Skeletal muscle satellite cell (primary cell): ENCODE measurements around the gene GPRC6A.

Experiments
- H3K27me3 ChIP-seq: 2 replicates; pipeline ENCODE4 v1.7.0; 2013; ENCODE audit warnings: low read length; ENCODE audit not compliant: control insufficient read depth, insufficient read depth
- H3K36me3 ChIP-seq: 2 replicates; pipeline ENCODE4 v1.7.0; 2013; ENCODE audit warnings: mild to moderate bottlenecking, control low read depth, low read length; ENCODE audit not compliant: insufficient read depth
- H3K4me1 ChIP-seq: 2 replicates; pipeline ENCODE4 v1.7.0; 2013; ENCODE audit warnings: low read length; ENCODE audit not compliant: control insufficient read depth, insufficient read depth
- H3K4me2 ChIP-seq: 2 replicates; pipeline ENCODE4 v1.7.0; 2013; ENCODE audit warnings: mild to moderate bottlenecking, low read length
- H3K4me3 ChIP-seq: 2 replicates; pipeline ENCODE4 v1.7.0; 2013; ENCODE audit warnings: low read length
- H3K9ac ChIP-seq: 2 replicates; pipeline ENCODE4 v1.7.0; 2013; ENCODE audit warnings: mild to moderate bottlenecking, low read depth, low read length, moderate library complexity
- H3K9me3 ChIP-seq: replicated peaks from 2 replicates; pipeline ENCODE4 v1.7.0; 2013; ENCODE audit warnings: mild to moderate bottlenecking, control low read depth, low read length

Gene GPRC6A

DNA sequence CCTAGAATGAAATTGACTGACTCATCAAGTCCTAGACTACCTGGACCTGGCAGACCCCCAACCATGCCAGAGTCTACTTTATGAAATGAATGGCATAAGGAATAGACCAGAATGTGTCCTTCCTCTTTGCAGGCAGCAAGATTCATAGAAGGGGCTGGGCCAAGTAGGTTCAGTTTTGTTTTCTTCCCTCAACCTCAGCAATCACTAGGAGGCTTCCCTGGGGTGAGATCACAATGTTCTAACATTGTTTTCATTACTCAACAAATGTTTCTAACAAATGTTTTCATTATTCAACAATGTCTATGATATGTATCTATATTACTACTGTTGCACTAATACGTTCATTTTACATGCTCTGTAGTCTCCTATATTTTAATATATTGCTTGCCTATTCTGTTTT is 55.0 kb downstream of the GPRC6A start:
- Histone ChIP-seq H3K36me3 (no peaks in the 10 kb centered on the region), H3K27me3 (no peaks in the 10 kb centered on the region), H3K4me3 (no peak overlapping the region)

GRCh38 chr6:116772450-116772849 is 56.4 kb downstream of the GPRC6A start:
- H3K9me3 ChIP-seq: no peaks in the 10 kb centered on the region
- H3K36me3 ChIP-seq: no peaks in the 10 kb centered on the region
- H3K4me1 ChIP-seq: peaks cover 15% of the 10 kb centered on the region
- H3K27me3 ChIP-seq: no peaks in the 10 kb centered on the region
- H3K4me2 ChIP-seq: no peak overlapping the region
- H3K9ac ChIP-seq: no peak overlapping the region
- no peak overlapping the region for H3K4me3 ChIP-seq

More for the DNA sequence above, 55.0 kb downstream of the GPRC6A start:
- Histone ChIP-seq H3K4me1 (peaks cover 15% of the 10 kb centered on the region), H3K4me2 (peak overlapping the region; percentile 44), H3K9me3 (no peaks in the 10 kb centered on the region), H3K9ac (no peak overlapping the region)

DNA sequence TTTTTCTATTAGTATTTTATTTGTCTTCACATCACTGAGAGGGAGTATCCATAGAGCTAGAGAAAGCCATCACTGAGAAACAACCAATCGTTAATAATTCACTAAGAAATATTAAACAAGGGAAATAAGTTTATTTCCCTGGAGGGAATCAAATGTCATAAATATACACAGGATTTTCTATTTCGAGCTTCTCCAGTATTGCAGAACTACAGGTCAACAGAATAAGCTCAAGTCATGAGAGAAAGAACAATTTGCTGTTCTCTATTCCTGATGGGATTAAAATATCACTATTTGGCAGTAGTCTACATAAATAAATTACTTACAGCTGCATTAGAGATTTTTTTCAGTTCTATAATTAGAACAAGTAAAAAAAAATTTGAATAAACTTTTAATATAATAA is 61.2 kb downstream of the GPRC6A start:
- Histone ChIP-seq H3K9ac (no peak overlapping the region), H3K9me3 (no peaks in the 10 kb centered on the region), H3K4me3 (no peak overlapping the region), H3K4me2 (no peak overlapping the region), H3K4me1 (peaks cover 16% of the 10 kb centered on the region), H3K27me3 (peaks cover 16% of the 10 kb centered on the region), H3K36me3 (no peaks in the 10 kb centered on the region)

DNA sequence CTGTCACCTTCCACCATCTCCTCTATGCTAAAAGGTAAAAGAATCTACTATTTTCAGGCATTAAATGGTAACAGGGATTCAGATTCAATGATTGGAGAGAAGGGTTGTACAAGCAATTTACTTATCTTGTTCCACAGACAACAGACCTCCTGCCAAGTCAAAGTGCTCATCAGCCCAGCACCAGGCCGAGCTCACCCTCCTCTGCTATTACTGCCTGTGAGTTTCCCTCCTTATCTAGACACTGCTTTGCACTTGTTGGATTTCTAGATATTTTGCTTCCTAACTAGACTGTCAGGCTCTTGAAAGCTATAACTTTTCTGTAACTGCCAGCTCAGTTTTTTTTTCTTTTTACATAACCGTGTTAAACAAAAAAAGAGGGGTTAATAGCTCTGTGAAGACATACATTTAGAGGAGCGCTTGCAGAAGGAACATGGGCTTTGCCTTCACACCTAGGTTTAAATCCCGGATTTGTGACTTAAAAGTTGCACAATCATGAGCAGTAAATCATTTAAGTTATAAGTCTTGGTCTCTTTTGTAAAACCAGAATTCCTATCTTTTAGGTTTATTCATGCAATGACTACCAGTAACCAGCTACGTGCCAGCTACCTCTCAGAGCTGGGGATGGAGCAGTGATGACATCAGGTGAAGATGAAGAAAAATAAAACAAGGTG is 62.2 kb downstream of the GPRC6A start:
- Histone ChIP-seq H3K36me3 (no peaks in the 10 kb centered on the region), H3K4me2 (no peak overlapping the region), H3K9me3 (no peaks in the 10 kb centered on the region), H3K27me3 (peaks cover 16% of the 10 kb centered on the region), H3K4me1 (peaks cover 16% of the 10 kb centered on the region), H3K9ac (no peak overlapping the region), H3K4me3 (no peak overlapping the region)

DNA sequence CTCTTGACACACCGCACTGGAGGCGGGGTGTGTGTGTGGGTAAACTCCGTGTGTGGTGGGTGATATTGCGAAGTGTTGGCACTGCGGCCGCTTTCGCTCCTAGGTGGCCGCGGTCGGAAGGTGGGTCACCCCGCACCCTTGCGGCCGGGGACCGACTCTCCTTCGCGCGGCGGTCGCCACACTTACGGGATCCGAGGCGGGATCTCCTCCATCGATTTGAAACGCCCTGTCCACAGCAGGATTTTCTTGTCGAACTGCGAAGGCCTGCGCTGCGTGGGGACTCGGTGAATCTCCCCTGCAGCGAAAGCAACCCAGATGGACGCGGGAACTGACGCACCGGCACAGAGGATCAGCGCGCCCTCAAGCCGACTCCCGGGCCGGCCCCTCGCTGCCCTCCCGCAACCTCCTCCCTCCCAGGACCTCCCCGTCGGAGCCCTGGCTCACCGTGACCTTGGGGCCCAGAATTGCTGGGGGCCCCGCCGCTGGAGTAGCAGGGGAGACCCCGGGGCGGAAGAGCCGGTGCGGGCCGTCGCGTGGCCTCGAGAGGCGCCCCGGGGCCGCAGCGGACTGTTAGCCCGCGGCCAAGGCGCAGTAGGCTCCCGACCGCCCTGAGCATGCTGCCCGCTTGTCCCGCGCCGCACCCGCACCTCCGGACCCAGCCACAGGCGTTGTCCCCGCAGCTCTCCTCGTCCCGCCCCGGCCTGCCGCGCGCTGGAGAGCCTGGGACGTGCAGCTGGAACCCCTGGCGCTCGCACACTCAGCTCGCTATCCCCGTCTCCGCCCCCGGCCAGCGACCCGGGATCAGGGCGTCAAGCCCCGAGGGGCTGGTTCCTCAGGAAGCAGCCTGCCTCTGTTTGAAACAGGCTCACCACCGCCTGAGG is 63.7 kb downstream of the GPRC6A start, which contains the start of gene FAM162B:
TSS of gene FAM162B (minus strand) at position 759 of the 881 bp plus-strand sequence. CDS start at position 616, 143 bp downstream.
- Histone ChIP-seq H3K4me2 (peak within 1 kb of the TSS; percentile 95), H3K9ac (peak within 1 kb of the TSS; percentile 34), H3K4me3 (peak within 1 kb of the TSS; percentile 79), H3K36me3 (no peaks in the 10 kb centered on the region), H3K4me1 (peaks cover 16% of the 10 kb centered on the region), H3K27me3 (peaks cover 16% of the 10 kb centered on the region), H3K9me3 (no peaks in the 10 kb centered on the region)

DNA sequence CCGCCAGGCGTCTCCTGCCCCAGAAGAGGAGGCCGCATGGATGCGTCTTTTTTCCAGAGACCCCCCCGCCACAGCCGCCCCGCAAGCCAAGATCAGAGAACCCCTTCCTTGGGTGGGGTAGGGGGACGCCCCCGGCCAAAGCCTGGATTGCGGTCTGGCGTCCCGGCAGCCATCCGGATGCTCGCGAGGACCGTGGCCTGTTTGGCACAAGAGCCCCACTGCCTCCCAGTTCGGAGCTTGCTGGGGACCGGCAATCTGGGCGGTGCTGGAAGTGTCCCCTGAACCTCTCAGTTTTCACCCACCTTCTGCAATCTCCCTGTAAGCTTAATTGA is 64.3 kb downstream of the GPRC6A start:
- peak overlapping the region; percentile 34 for H3K9ac ChIP-seq

DNA sequence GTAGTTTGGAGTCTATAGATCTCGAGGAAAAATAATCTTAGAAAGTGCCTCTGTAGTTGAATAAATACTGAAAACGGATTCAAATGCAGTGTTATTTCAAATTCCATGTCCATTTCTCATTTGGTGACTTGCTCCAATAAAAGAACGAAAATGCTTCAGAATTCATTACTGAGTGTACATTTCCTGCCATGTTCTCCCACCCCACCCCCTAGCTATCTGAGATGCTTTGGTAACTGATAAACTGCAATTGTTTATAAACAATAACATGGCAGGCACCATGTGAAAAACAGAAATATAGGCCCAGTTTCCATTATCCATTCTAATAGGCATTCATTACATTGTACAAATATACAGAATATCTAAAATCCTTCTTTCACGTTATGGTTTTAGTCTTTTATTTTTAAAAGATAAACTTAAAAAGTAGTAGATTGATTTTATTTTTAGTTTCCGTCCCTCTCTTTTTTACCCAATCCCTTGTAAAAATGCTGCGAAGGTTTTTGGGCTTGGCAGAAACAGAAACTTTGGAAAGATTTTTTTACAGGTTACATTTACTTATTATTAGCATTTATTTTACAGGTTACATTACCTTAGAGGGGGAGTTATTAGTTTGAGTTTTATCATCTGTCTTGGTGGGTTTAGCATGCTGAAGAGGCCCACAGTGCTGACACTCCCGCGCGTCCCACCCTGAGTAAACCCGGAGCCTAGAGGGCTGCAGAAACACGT is 64.8 kb downstream of the GPRC6A start:
- Histone ChIP-seq H3K4me3 (peak overlapping the region; percentile 79), H3K27me3 (peaks cover 16% of the 10 kb centered on the region), H3K4me1 (peaks cover 16% of the 10 kb centered on the region), H3K36me3 (no peaks in the 10 kb centered on the region), H3K9ac (no peak overlapping the region), H3K9me3 (no peaks in the 10 kb centered on the region), H3K4me2 (peak overlapping the region; percentile 95)

More for the DNA sequence above, 64.3 kb downstream of the GPRC6A start:
- no peaks in the 10 kb centered on the region for H3K9me3 ChIP-seq
- peak overlapping the region; percentile 95 for H3K4me2 ChIP-seq
- H3K36me3 ChIP-seq: no peaks in the 10 kb centered on the region
- H3K27me3 ChIP-seq: peaks cover 16% of the 10 kb centered on the region
- H3K4me3 ChIP-seq: peak overlapping the region; percentile 79
- H3K4me1 ChIP-seq: peaks cover 16% of the 10 kb centered on the region

- Histone ChIP-seq H3K9ac (no peak overlapping the region), H3K36me3 (no peaks in the 10 kb centered on the region), H3K27me3 (peaks cover 16% of the 10 kb centered on the region), H3K4me2 (no peak overlapping the region), H3K4me1 (peaks cover 16% of the 10 kb centered on the region), H3K4me3 (no peak overlapping the region), H3K9me3 (no peaks in the 10 kb centered on the region)
These were observed 65.8 kb downstream of the GPRC6A start for GRCh38 chr6:116763048-116763447.

- peaks cover 16% of the 10 kb centered on the region for H3K27me3 ChIP-seq
These were observed 66.6 kb downstream of the GPRC6A start for GRCh38 chr6:116762235-116762634.

DNA sequence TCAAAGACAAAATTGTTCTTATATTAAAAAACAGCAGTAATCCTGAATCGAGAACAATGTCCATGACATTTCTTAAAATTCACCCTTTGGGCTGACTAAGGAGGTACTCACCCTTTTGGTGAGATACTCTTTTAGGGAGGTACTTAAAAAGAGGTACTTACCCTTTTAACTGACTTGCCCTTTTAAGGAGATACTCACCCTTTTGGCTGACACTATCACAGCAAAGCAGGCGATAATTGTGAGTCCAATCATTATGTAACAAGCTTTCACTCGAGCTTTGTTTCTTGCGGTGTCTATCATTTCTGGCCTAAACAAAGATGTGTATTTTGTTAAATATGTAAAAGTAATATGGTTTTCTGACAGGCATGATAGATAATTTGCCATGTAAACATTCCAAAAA is 67.1 kb downstream of the GPRC6A start:
- Histone ChIP-seq H3K9me3 (no peaks in the 10 kb centered on the region), H3K9ac (no peak overlapping the region), H3K4me2 (no peak overlapping the region), H3K4me3 (no peak overlapping the region), H3K4me1 (peaks cover 16% of the 10 kb centered on the region), H3K36me3 (no peaks in the 10 kb centered on the region), H3K27me3 (peaks cover 16% of the 10 kb centered on the region)

More at GRCh38 chr6:116762235-116762634, 66.6 kb downstream of the GPRC6A start:
- Histone ChIP-seq H3K36me3 (no peaks in the 10 kb centered on the region), H3K4me2 (no peak overlapping the region), H3K4me3 (no peak overlapping the region), H3K9me3 (no peaks in the 10 kb centered on the region), H3K9ac (no peak overlapping the region), H3K4me1 (peaks cover 16% of the 10 kb centered on the region)

GRCh38 chr6:116745176-116745575 is 83.7 kb downstream of the GPRC6A start:
- no peaks in the 10 kb centered on the region for H3K27me3 ChIP-seq
- H3K9ac ChIP-seq: no peak overlapping the region
- no peaks in the 10 kb centered on the region for H3K4me1 ChIP-seq
- no peak overlapping the region for H3K4me3 ChIP-seq
- H3K9me3 ChIP-seq: no peaks in the 10 kb centered on the region
- no peaks in the 10 kb centered on the region for H3K36me3 ChIP-seq
- H3K4me2 ChIP-seq: no peak overlapping the region
